Mucosa of rectum (tissue), 2 donors: ENCODE measurements around the gene PRR20D.
"Not testable (repeated sequence)": the region's sequence is repeated elsewhere in the genome, so short reads cannot be mapped to it uniquely, and the experiment has no call there.

ENCODE experiments used
- H3K27ac ChIP-seq, 2 donors: one replicate each; pipeline ENCODE4 v1.7.0; 2013; ENCODE audit warnings: inconsistent platforms in 2 of 2, low read depth in 2 of 2, low read length in 2 of 2
- H3K27me3 ChIP-seq, 2 donors: one replicate each; pipeline ENCODE4 v1.7.0; 2013; ENCODE audit warnings: low read length in 2 of 2; ENCODE audit not compliant: control insufficient read depth in 2 of 2, insufficient read depth in 2 of 2
- H3K36me3 ChIP-seq, 2 donors: one replicate each; pipeline ENCODE4 v1.7.0; 2013; ENCODE audit warnings: low read length in 2 of 2; ENCODE audit not compliant: control insufficient read depth in 2 of 2, insufficient read depth in 2 of 2
- H3K4me1 ChIP-seq, 2 donors: one replicate each; pipeline ENCODE4 v1.7.0; 2013; ENCODE audit warnings: low read length in 2 of 2, mild to moderate bottlenecking in 1 of 2; ENCODE audit not compliant: control insufficient read depth in 2 of 2, insufficient read depth in 2 of 2
- H3K4me3 ChIP-seq, 2 donors: one replicate each; pipeline ENCODE4 v1.7.0; 2013; ENCODE audit warnings: low read length in 2 of 2
- H3K9ac ChIP-seq, 2 donors: one replicate each; pipeline ENCODE4 v1.7.0; 2013; ENCODE audit warnings: low read length in 2 of 2, low read depth in 1 of 2, mild to moderate bottlenecking in 1 of 2
- H3K9me3 ChIP-seq, 2 donors: one replicate each; pipeline ENCODE4 v1.7.0; 2013; ENCODE audit warnings: low read length in 2 of 2; ENCODE audit not compliant: control insufficient read depth in 2 of 2
- donor health status: healthy.
- donor health status: Normal muscosa, but diverticular disease.

PRR20D gene

GRCh38 chr13:57160332-57160731 is at the start of gene PRR20D:
Gene PRR20D (plus strand): TSS chr13:57160632. CDS start chr13:57161019, 387 bp downstream.
- H3K4me3 ChIP-seq, H3K4me1 ChIP-seq, H3K27ac ChIP-seq, H3K9me3 ChIP-seq, H3K9ac ChIP-seq, H3K27me3 ChIP-seq, H3K36me3 ChIP-seq: not testable (repeated sequence)

DNA sequence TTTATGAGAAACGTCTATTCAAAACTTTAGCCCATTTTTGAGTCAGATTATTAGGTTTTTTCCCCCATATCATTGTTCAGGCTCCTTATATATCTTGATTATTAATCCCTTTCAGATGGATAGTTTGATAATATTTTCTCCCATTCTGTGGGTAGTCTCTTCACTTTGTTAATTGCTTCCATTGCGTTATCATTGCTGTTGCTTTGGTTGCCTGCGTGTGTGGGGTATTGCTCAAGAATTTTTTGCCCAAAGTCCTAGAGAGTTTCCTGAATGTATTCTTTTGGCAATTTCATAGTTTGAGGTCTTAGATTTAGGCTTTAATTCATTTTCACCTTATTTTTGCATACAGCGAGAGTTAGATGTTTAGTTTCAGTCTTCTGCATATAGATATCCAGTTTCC is 45.5 kb upstream of the PRR20D start:
- H3K4me1 ChIP-seq: no peaks in the 10 kb centered on the region
- H3K36me3 ChIP-seq: no peaks in the 10 kb centered on the region
- no peak overlapping the region for H3K4me3 ChIP-seq
- no peak overlapping the region for H3K9ac ChIP-seq
- no peaks in the 10 kb centered on the region for H3K27me3 ChIP-seq
- H3K9me3 ChIP-seq: peaks cover 0 to 2% of the 10 kb centered on the region in 2 donors
- H3K27ac ChIP-seq: no peak overlapping the region

- no peak overlapping the region for H3K27ac ChIP-seq
- H3K4me3 ChIP-seq: no peak overlapping the region
- H3K9me3 ChIP-seq: no peaks in the 10 kb centered on the region
- no peaks in the 10 kb centered on the region for H3K36me3 ChIP-seq
- H3K27me3 ChIP-seq: no peaks in the 10 kb centered on the region
- H3K9ac ChIP-seq: no peak overlapping the region
- H3K4me1 ChIP-seq: no peaks in the 10 kb centered on the region
Observed at GRCh38 chr13:57123681-57124080, 36.8 kb upstream of the PRR20D start.

DNA sequence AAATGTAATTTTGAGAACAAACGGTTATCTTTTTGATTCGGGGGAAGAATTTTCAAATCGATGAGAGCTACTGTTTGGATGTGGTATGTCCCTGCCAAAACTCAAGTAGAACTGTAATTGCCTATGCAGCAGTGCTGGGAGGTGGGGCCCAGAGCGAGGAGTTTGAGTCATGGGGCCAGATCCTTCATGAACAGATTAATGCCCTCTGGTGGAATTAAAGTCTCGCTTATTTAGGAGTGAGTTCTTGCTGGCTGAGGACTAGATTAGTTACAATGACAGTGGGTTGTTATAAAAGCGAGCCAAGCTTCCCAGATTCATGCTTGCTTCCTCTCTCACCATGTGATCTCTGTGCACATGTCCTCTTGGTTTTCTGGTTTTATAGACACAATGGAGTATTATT is 31.5 kb upstream of the PRR20D start:
- no peaks in the 10 kb centered on the region for H3K27me3 ChIP-seq
- H3K4me3 ChIP-seq: no peak overlapping the region
- H3K9me3 ChIP-seq: no peaks in the 10 kb centered on the region
- no peaks in the 10 kb centered on the region for H3K4me1 ChIP-seq
- no peaks in the 10 kb centered on the region for H3K36me3 ChIP-seq
- H3K27ac ChIP-seq: no peak overlapping the region
- no peak overlapping the region for H3K9ac ChIP-seq

GRCh38 chr13:57136093-57136492 is 24.3 kb upstream of the PRR20D start:
- H3K9ac ChIP-seq: no peak overlapping the region
- no peaks in the 10 kb centered on the region for H3K4me1 ChIP-seq
- no peak overlapping the region for H3K27ac ChIP-seq
- H3K27me3 ChIP-seq: no peaks in the 10 kb centered on the region
- H3K4me3 ChIP-seq: no peak overlapping the region
- no peaks in the 10 kb centered on the region for H3K36me3 ChIP-seq
- H3K9me3 ChIP-seq: no peaks in the 10 kb centered on the region

DNA sequence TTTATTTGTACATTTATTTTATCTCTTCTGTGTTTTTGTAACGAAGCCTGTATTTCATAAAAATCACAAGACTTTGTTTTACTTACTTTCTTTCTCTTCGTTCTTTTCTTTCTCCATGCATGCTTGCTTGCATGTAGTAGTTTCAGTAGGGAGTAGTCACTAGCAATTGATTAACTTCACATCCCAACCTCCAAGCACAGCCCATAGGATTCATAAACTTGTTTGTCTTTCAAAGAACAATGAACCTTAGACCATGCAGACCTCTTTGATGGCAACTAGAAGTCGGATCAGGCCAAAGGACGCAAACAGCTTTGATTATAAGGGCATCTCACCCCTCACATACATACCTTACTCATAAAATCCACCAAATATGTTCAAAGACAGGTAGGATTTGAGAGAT is 22.8 kb upstream of the PRR20D start:
- Histone ChIP-seq H3K9ac (no peak overlapping the region), H3K27ac (no peak overlapping the region), H3K9me3 (no peaks in the 10 kb centered on the region), H3K4me3 (peak overlapping the region in 1 of 2 donors; percentile 39), H3K4me1 (no peaks in the 10 kb centered on the region), H3K27me3 (no peaks in the 10 kb centered on the region), H3K36me3 (no peaks in the 10 kb centered on the region)

DNA sequence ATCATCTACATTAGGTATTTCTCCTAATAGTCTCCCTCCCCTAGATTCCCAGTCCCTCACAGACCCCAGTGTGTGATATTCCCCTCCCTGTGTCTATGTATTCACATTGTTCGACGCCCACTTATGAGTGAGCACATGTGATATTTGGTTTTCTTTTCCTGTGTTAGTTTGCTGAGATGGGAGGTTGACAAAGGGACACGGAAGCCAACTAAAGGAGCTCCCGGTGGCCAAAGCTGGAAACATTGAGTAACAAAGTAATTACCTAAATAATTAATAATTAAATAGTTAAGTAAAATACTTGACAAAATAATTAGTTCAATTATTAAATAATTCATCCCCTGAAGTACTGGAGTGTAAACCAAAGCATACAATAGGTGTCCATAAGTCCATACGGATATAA is 21.4 kb upstream of the PRR20D start:
- Histone ChIP-seq H3K27me3 (no peaks in the 10 kb centered on the region), H3K9ac (no peak overlapping the region), H3K36me3 (no peaks in the 10 kb centered on the region), H3K9me3 (no peaks in the 10 kb centered on the region), H3K4me3 (no peak overlapping the region), H3K27ac (no peak overlapping the region), H3K4me1 (no peaks in the 10 kb centered on the region)

- not testable (repeated sequence) for H3K36me3 ChIP-seq, H3K9ac ChIP-seq, H3K27ac ChIP-seq, H3K9me3 ChIP-seq, H3K4me3 ChIP-seq, H3K4me1 ChIP-seq, H3K27me3 ChIP-seq
Observed at GRCh38 chr13:57139781-57140180, 20.7 kb upstream of the PRR20D start.

- H3K4me1 ChIP-seq, H3K36me3 ChIP-seq, H3K27ac ChIP-seq, H3K27me3 ChIP-seq, H3K9ac ChIP-seq, H3K9me3 ChIP-seq, H3K4me3 ChIP-seq: not testable (repeated sequence)
Observed at GRCh38 chr13:57140235-57140968, 20.0 kb upstream of the PRR20D start, which contains the start of gene PRR20A. Gene PRR20A (plus strand): TSS chr13:57140918. CDS start chr13:57141305, 387 bp downstream.

GRCh38 chr13:57147188-57147587 is 13.2 kb upstream of the PRR20D start, which contains the start of gene PRR20B:
Gene PRR20B (plus strand): TSS chr13:57147488. CDS start chr13:57147875, 387 bp downstream.
- H3K27ac ChIP-seq, H3K36me3 ChIP-seq, H3K9ac ChIP-seq, H3K9me3 ChIP-seq, H3K27me3 ChIP-seq, H3K4me1 ChIP-seq, H3K4me3 ChIP-seq: not testable (repeated sequence)
